HAP-1 (cell line): ENCODE data around the gene ITGB3BP.

ENCODE experiments used
- DNase-seq, 2 experiments: peaks; one replicate each; pipeline ENCODE4 v3.0.0-alpha.2; 2016 to 2020; ENCODE audit warnings: low spot score in 2 of 2
- H3K27me3 ChIP-seq: fragments of 250-450 bp; sonication (Bioruptor Pico); 2 replicates; pipeline ENCODE4 v1.5.1; 2020; ENCODE audit warnings: low read depth, mild to moderate bottlenecking, moderate library complexity
- H3K36me3 ChIP-seq: fragments of 250-450 bp; sonication (Bioruptor Pico); replicated peaks from 2 replicates; pipeline ENCODE4 v1.5.1; 2020; ENCODE audit warnings: mild to moderate bottlenecking
- H3K4me1 ChIP-seq: fragments of 250-450 bp; sonication (Bioruptor Pico); 2 replicates; pipeline ENCODE4 v1.5.1; 2020; ENCODE audit warnings: mild to moderate bottlenecking
- H3K4me3 ChIP-seq: fragments of 250-450 bp; sonication (Bioruptor Pico); 2 replicates; pipeline ENCODE4 v1.5.1; 2020; ENCODE audit warnings: mild to moderate bottlenecking, moderate library complexity
- H3K9me3 ChIP-seq: fragments of 250-450 bp; sonication (Bioruptor Pico); 2 replicates; pipeline ENCODE4 v1.5.1; 2020; ENCODE audit warnings: mild to moderate bottlenecking, moderate library complexity
- in situ Hi-C: fragments of 300-500 bp; cut with MboI; formaldehyde crosslinking; loops from 3 replicates; pipeline ENCODE4 v1.14.3; 2020; ENCODE audit warnings: low sequenced_read_pairs, inconsistent platforms, mixed read lengths

The ITGB3BP gene

GRCh38 chr1:63537006-63537405, 14.0 kb upstream of the ITGB3BP start:
- Histone ChIP-seq H3K9me3 (no peaks in the 10 kb centered on the region), H3K36me3 (no peaks in the 10 kb centered on the region), H3K27me3 (no peaks in the 10 kb centered on the region), H3K4me1 (no peaks in the 10 kb centered on the region), H3K4me3 (no peak overlapping the region)
- in situ Hi-C loops, result no loop called here
- DNase-seq, result peak in 1 of 2 experiments; percentile 17

GRCh38 chr1:63534406-63534805, 11.4 kb upstream of the ITGB3BP start:
- H3K4me3 ChIP-seq, result no peak overlapping the region
- H3K36me3 ChIP-seq, result no peaks in the 10 kb centered on the region
- in situ Hi-C loops, result no loop called here
- H3K4me1 ChIP-seq, result no peaks in the 10 kb centered on the region
- H3K27me3 ChIP-seq, result no peaks in the 10 kb centered on the region
- DNase-seq, result no peak
- no peaks in the 10 kb centered on the region for H3K9me3 ChIP-seq

GRCh38 chr1:63533931-63534330, 10.9 kb upstream of the ITGB3BP start:
- H3K9me3 ChIP-seq, result no peaks in the 10 kb centered on the region
- H3K36me3 ChIP-seq, result no peaks in the 10 kb centered on the region; the same call in 1 of the 2 replicates
- no peak for DNase-seq
- no peak overlapping the region for H3K4me3 ChIP-seq
- H3K27me3 ChIP-seq, result no peaks in the 10 kb centered on the region
- in situ Hi-C loops, result no loop called here
- H3K4me1 ChIP-seq, result no peaks in the 10 kb centered on the region

- Histone ChIP-seq H3K4me3 (no peak overlapping the region), H3K27me3 (no peaks in the 10 kb centered on the region), H3K36me3 (no peaks in the 10 kb centered on the region; the same call in 1 of the 2 replicates), H3K4me1 (no peaks in the 10 kb centered on the region), H3K9me3 (no peaks in the 10 kb centered on the region)
- DNase-seq, result no peak
- in situ Hi-C loops, result no loop called here
These were observed 9.7 kb upstream of the ITGB3BP start for GRCh38 chr1:63532727-63533126.

GRCh38 chr1:63524201-63524600, 1.2 kb upstream of the ITGB3BP start:
- Histone ChIP-seq H3K27me3 (no peaks in the 10 kb centered on the region), H3K4me3 (peak overlapping the region; percentile 74), H3K9me3 (no peaks in the 10 kb centered on the region), H3K4me1 (peaks cover 7% of the 10 kb centered on the region), H3K36me3 (no peaks in the 10 kb centered on the region; the same call in 1 of the 2 replicates)
- in situ Hi-C loops, result no loop called here
- DNase-seq, result no peak

GRCh38 chr1:63523738-63524137, 713 bp upstream of the ITGB3BP start:
- Histone ChIP-seq H3K36me3 (no peaks in the 10 kb centered on the region), H3K9me3 (no peaks in the 10 kb centered on the region), H3K27me3 (no peaks in the 10 kb centered on the region), H3K4me3 (peak overlapping the region; percentile 74), H3K4me1 (peaks cover 7% of the 10 kb centered on the region)
- in situ Hi-C loops, result no loop called here
- DNase-seq, result peak in 1 of 2 experiments; percentile 19

GRCh38 chr1:63516629-63517028, 6.4 kb downstream of the ITGB3BP start:
- H3K27me3 ChIP-seq, result no peaks in the 10 kb centered on the region
- no peak overlapping the region for H3K4me3 ChIP-seq
- no peaks in the 10 kb centered on the region for H3K36me3 ChIP-seq
- H3K9me3 ChIP-seq, result no peaks in the 10 kb centered on the region
- in situ Hi-C loops, result no loop called here
- peaks cover 6% of the 10 kb centered on the region for H3K4me1 ChIP-seq
- no peak for DNase-seq

- peaks cover 12% of the 10 kb centered on the region for H3K36me3 ChIP-seq
- H3K27me3 ChIP-seq, result no peaks in the 10 kb centered on the region
- DNase-seq, result no peak
- peaks cover 6% of the 10 kb centered on the region; the same call in 1 of the 2 replicates for H3K4me1 ChIP-seq
- H3K4me3 ChIP-seq, result no peak overlapping the region
- in situ Hi-C loops, result no loop called here
- H3K9me3 ChIP-seq, result no peaks in the 10 kb centered on the region
These were observed 10.4 kb downstream of the ITGB3BP start for GRCh38 chr1:63512584-63512983.

- Histone ChIP-seq H3K27me3 (no peaks in the 10 kb centered on the region), H3K4me3 (no peak overlapping the region), H3K9me3 (no peaks in the 10 kb centered on the region), H3K36me3 (peaks cover 28% of the 10 kb centered on the region), H3K4me1 (peaks cover 6% of the 10 kb centered on the region; the same call in 1 of the 2 replicates)
- DNase-seq, result no peak
- in situ Hi-C loops, result no loop called here
These were observed 13.3 kb downstream of the ITGB3BP start for GRCh38 chr1:63509718-63510117.

GRCh38 chr1:63506782-63507181, 16.2 kb downstream of the ITGB3BP start:
- no peaks in the 10 kb centered on the region for H3K4me1 ChIP-seq
- no peak overlapping the region for H3K4me3 ChIP-seq
- no peaks in the 10 kb centered on the region for H3K27me3 ChIP-seq
- H3K36me3 ChIP-seq, result peaks cover 28% of the 10 kb centered on the region
- H3K9me3 ChIP-seq, result no peaks in the 10 kb centered on the region
- DNase-seq, result no peak
- in situ Hi-C loops, result no loop called here

GRCh38 chr1:63501256-63501655, 21.8 kb downstream of the ITGB3BP start:
- Histone ChIP-seq H3K9me3 (no peaks in the 10 kb centered on the region), H3K4me3 (no peak overlapping the region), H3K36me3 (peaks cover 8% of the 10 kb centered on the region), H3K4me1 (no peaks in the 10 kb centered on the region), H3K27me3 (no peaks in the 10 kb centered on the region)
- no peak for DNase-seq
- in situ Hi-C loops, result no loop called here

- H3K9me3 ChIP-seq, result no peaks in the 10 kb centered on the region
- H3K4me3 ChIP-seq, result no peak overlapping the region
- H3K36me3 ChIP-seq, result peaks cover 4% of the 10 kb centered on the region; the same call in 1 of the 2 replicates
- in situ Hi-C loops, result no loop called here
- H3K27me3 ChIP-seq, result no peaks in the 10 kb centered on the region
- no peak for DNase-seq
- H3K4me1 ChIP-seq, result no peaks in the 10 kb centered on the region
These were observed 24.9 kb downstream of the ITGB3BP start for GRCh38 chr1:63498106-63498505.

- no peak overlapping the region for H3K4me3 ChIP-seq
- H3K9me3 ChIP-seq, result no peaks in the 10 kb centered on the region
- peaks cover 4% of the 10 kb centered on the region; the same call in 1 of the 2 replicates for H3K36me3 ChIP-seq
- no peaks in the 10 kb centered on the region for H3K4me1 ChIP-seq
- in situ Hi-C loops, result no loop called here
- no peaks in the 10 kb centered on the region for H3K27me3 ChIP-seq
- DNase-seq, result no peak
These were observed 25.4 kb downstream of the ITGB3BP start for GRCh38 chr1:63497577-63497976.

GRCh38 chr1:63487336-63488065, 35.5 kb downstream of the ITGB3BP start:
- in situ Hi-C loops, result no loop called here
- Histone ChIP-seq H3K4me1 (no peaks in the 10 kb centered on the region), H3K4me3 (no peak overlapping the region), H3K27me3 (no peaks in the 10 kb centered on the region), H3K36me3 (no peaks in the 10 kb centered on the region; the same call in 1 of the 2 replicates), H3K9me3 (no peaks in the 10 kb centered on the region)
- no peak for DNase-seq
